ENCODE results near the gene ATP5F1E.

The ATP5F1E gene

GRCh38 chr20:59037386-59037785 lies 5.3 kb upstream of the ATP5F1E start:
- no peaks in the 10 kb centered on the region for H3K9me3 ChIP-seq (ENCODE audit: insufficient read depth, low read length, severe bottlenecking)
- H3K9ac ChIP-seq (ENCODE audit: low read depth, low read length) = no peak overlapping the region
- TF ChIP-seq EZH2 (IDR thresholded peaks at IDR 0.05; ENCODE audit: borderline replicate concordance, low read depth, low read length, severe bottlenecking) = no peak
- TF ChIP-seq CTCF (IDR thresholded peaks at IDR 0.05; ENCODE audit: borderline replicate concordance, extremely low read depth, low read length, poor library complexity, severe bottlenecking) = no peak
- no peak for DNase-seq
- peaks cover 76% of the 10 kb centered on the region for H3K79me2 ChIP-seq (ENCODE audit: insufficient read depth, low read length)
- ATAC-seq (ENCODE audit: insufficient read depth, low read depth) = no peak
- peaks cover 55% of the 10 kb centered on the region for H3K4me1 ChIP-seq (ENCODE audit: insufficient read depth, low read length)
- peaks cover 72% of the 10 kb centered on the region for H3K36me3 ChIP-seq (ENCODE audit: insufficient read depth, low read length)
- no peak overlapping the region for H3K4me3 ChIP-seq (ENCODE audit: low read depth in 1 of 2, low read length in 2 of 2)
- H3K4me2 ChIP-seq (ENCODE audit: insufficient read depth, low read length) = no peak overlapping the region
- peaks cover 45% of the 10 kb centered on the region for H4K20me1 ChIP-seq (ENCODE audit: insufficient read depth, low read length)
- no peak overlapping the region for H2AFZ ChIP-seq (ENCODE audit: low read depth, low read length)
- H3K27ac ChIP-seq (ENCODE audit: low read length) = no peak overlapping the region
- no peaks in the 10 kb centered on the region for H3K27me3 ChIP-seq (ENCODE audit: insufficient read depth, low read length, poor library complexity)

GRCh38 chr20:59035381-59035780 lies 3.2 kb upstream of the ATP5F1E start:
- no peak for TF ChIP-seq CTCF (IDR thresholded peaks at IDR 0.05; ENCODE audit: borderline replicate concordance, extremely low read depth, low read length, poor library complexity, severe bottlenecking)
- TF ChIP-seq EZH2 (IDR thresholded peaks at IDR 0.05; ENCODE audit: borderline replicate concordance, low read depth, low read length, severe bottlenecking) = no peak
- Histone ChIP-seq H2AFZ (ENCODE audit: low read depth, low read length) (no peak overlapping the region), H3K9me3 (ENCODE audit: insufficient read depth, low read length, severe bottlenecking) (no peaks in the 10 kb centered on the region), H3K79me2 (ENCODE audit: insufficient read depth, low read length) (peaks cover 74% of the 10 kb centered on the region), H3K4me1 (ENCODE audit: insufficient read depth, low read length) (peaks cover 48% of the 10 kb centered on the region), H3K27me3 (ENCODE audit: insufficient read depth, low read length, poor library complexity) (no peaks in the 10 kb centered on the region), H3K9ac (ENCODE audit: low read depth, low read length) (no peak overlapping the region), H3K27ac (ENCODE audit: low read length) (no peak overlapping the region), H3K36me3 (ENCODE audit: insufficient read depth, low read length) (peaks cover 66% of the 10 kb centered on the region), H3K4me3 (ENCODE audit: low read depth in 1 of 2, low read length in 2 of 2) (no peak overlapping the region), H4K20me1 (ENCODE audit: insufficient read depth, low read length) (peaks cover 34% of the 10 kb centered on the region; the same call in 1 of the 2 replicates), H3K4me2 (ENCODE audit: insufficient read depth, low read length) (no peak overlapping the region)
- no peak for DNase-seq
- no peak for ATAC-seq (ENCODE audit: insufficient read depth, low read depth)

- Histone ChIP-seq H3K27ac (ENCODE audit: low read length) (no peak overlapping the region; the same call in 1 of the 2 replicates), H3K36me3 (ENCODE audit: insufficient read depth, low read length) (peaks cover 75% of the 10 kb centered on the region), H3K4me3 (ENCODE audit: low read depth in 1 of 2, low read length in 2 of 2) (no peak overlapping the region), H2AFZ (ENCODE audit: low read depth, low read length) (no peak overlapping the region), H3K9me3 (ENCODE audit: insufficient read depth, low read length, severe bottlenecking) (no peaks in the 10 kb centered on the region), H3K79me2 (ENCODE audit: insufficient read depth, low read length) (peaks cover 74% of the 10 kb centered on the region), H3K27me3 (ENCODE audit: insufficient read depth, low read length, poor library complexity) (no peaks in the 10 kb centered on the region), H3K4me1 (ENCODE audit: insufficient read depth, low read length) (peaks cover 53% of the 10 kb centered on the region), H3K9ac (ENCODE audit: low read depth, low read length) (no peak overlapping the region), H3K4me2 (ENCODE audit: insufficient read depth, low read length) (no peak overlapping the region; the same call in 1 of the 2 replicates), H4K20me1 (ENCODE audit: insufficient read depth, low read length) (peaks cover 30% of the 10 kb centered on the region; the same call in 1 of the 2 replicates)
- DNase-seq (no peak), ATAC-seq (ENCODE audit: insufficient read depth, low read depth) (no peak)
- no peak for TF ChIP-seq CTCF (IDR thresholded peaks at IDR 0.05; ENCODE audit: borderline replicate concordance, extremely low read depth, low read length, poor library complexity, severe bottlenecking)
- no peak for TF ChIP-seq EZH2 (IDR thresholded peaks at IDR 0.05; ENCODE audit: borderline replicate concordance, low read depth, low read length, severe bottlenecking)
Observed at GRCh38 chr20:59033616-59034165, 1.6 kb upstream of the ATP5F1E start.
